Upper lobe of left lung (tissue), 6 donors: ENCODE data around the gene SMIM20. TPM values are rescaled to one million over a fixed set of nuclear protein-coding genes. Genes with fewer than 3 reads are reported as not detected.

Source experiments
- ATAC-seq, 2 donors: fragments of 200-7000 bp; cut with Tn5 transposase; one replicate each; pipeline ENCODE4 v1.9.1; 2022; ENCODE audit warnings: mild to moderate bottlenecking in 2 of 2, moderate library complexity in 2 of 2; ENCODE audit not compliant: low FRiP score in 2 of 2
- DNase-seq, 2 donors: peaks; one replicate each; pipeline ENCODE4 v3.0.0-alpha.2; 2019 to 2020
- H3K27ac ChIP-seq, 4 donors: fragments of 200-600 bp; sonication (generic); one replicate each; pipeline ENCODE4 v1.5.1; 2016 to 2019
- H3K27me3 ChIP-seq, 4 donors: fragments of 200-600 bp; sonication (generic); one replicate each; pipeline ENCODE4 v1.5.1; 2017 to 2019
- H3K36me3 ChIP-seq, 4 donors: fragments of 200-600 bp; sonication (generic); one replicate each; pipeline ENCODE4 v1.5.1; 2016 to 2019
- H3K4me1 ChIP-seq, 4 donors: fragments of 200-600 bp; sonication (generic); one replicate each; pipeline ENCODE4 v1.5.1; 2018 to 2019
- H3K4me3 ChIP-seq, 4 donors: fragments of 200-600 bp; sonication (generic); one replicate each; pipeline ENCODE4 v1.5.1; 2017 to 2019; ENCODE audit warnings: mild to moderate bottlenecking in 2 of 4, moderate library complexity in 1 of 4
- H3K9me3 ChIP-seq, 4 donors: fragments of 200-600 bp; sonication (generic); one replicate each; pipeline ENCODE4 v1.5.1; 2018 to 2019
- EP300 ChIP-seq, 4 donors: sonication (generic); formaldehyde crosslinking; IDR thresholded peaks; one replicate each; pipeline ENCODE4 v1.5.1; 2017; ENCODE audit warnings: antibody characterized with exemption in 4 of 4, control low read depth in 2 of 4
- POLR2A ChIP-seq, 4 donors: fragments of 450-650 bp; IDR thresholded peaks; one replicate each; pipeline ENCODE4 v1.5.1; 2016 to 2017; ENCODE audit warnings: antibody characterized with exemption in 4 of 4, mild to moderate bottlenecking in 2 of 4
- POLR2AphosphoS5 ChIP-seq, 2 donors: sonication (generic); formaldehyde crosslinking; IDR thresholded peaks; one replicate each; pipeline ENCODE4 v1.5.1; 2017; ENCODE audit warnings: antibody characterized with exemption in 2 of 2
- WGBS, 2 donors: methylation state at CpG; one replicate each; pipeline ENCODE4 v1.1.5; 2017 to 2018; 5-methylcytosine and 5-hydroxymethylcytosine counted together
- total RNA-seq, 6 donors: library from RNA; depleted of rRNA in 4 of 6; stranded (reverse); fragments of >200 nt in 4 of 6; gene quantifications; one replicate each; pipeline versions ENCODE4 v1.1.0 to v1.2.1, GENCODE V29; 2016 to 2021
- TF ChIP-seq, protein P1 (sequence below), 6 experiments: fragments of 450-650 bp in 4 of 6; fragments of 200-600 bp in 2 of 6; sonication (generic) in 2 of 6; IDR thresholded peaks; one replicate each; pipeline ENCODE4 v1.5.1; 2016 to 2019; ENCODE audit warnings: antibody characterized with exemption in 6 of 6
- donor health status: DM: no; HTN: no; CAD: no; lungs with moderate emphysema.
- donor health status: DM: no; HTN: yes; CAD: no; lungs with severe emphysema.

Gene SMIM20
- total RNA-seq, 6 donors from 2014 or later: 7.5 to 33.4 (median 20.8) TPM

DNA sequence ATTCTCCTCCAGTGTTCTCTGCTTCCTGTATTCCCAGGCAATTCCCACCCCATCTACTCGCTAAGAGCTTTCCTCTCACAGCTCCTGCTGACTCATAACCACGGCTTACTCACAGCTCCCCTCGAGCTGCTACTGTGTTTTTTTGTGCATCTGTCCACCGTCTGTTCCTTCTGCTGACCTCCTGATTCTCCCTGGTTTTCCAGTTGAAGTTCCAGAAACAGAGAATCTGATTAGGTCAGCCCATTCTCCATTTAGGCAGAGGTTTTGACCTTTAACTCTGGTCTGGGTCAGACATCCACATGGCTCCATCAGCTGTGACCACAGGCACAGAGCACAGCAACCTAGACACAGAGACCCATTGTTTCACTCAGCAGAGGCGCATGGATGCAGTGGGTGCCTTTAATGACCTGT, 5.5 kb upstream of the SMIM20 start:
- no peak for TF ChIP-seq EP300 (IDR thresholded peaks at IDR 0.05)
- no peak for TF ChIP-seq POLR2A (IDR thresholded peaks at IDR 0.05)
- TF ChIP-seq, protein P1, sequence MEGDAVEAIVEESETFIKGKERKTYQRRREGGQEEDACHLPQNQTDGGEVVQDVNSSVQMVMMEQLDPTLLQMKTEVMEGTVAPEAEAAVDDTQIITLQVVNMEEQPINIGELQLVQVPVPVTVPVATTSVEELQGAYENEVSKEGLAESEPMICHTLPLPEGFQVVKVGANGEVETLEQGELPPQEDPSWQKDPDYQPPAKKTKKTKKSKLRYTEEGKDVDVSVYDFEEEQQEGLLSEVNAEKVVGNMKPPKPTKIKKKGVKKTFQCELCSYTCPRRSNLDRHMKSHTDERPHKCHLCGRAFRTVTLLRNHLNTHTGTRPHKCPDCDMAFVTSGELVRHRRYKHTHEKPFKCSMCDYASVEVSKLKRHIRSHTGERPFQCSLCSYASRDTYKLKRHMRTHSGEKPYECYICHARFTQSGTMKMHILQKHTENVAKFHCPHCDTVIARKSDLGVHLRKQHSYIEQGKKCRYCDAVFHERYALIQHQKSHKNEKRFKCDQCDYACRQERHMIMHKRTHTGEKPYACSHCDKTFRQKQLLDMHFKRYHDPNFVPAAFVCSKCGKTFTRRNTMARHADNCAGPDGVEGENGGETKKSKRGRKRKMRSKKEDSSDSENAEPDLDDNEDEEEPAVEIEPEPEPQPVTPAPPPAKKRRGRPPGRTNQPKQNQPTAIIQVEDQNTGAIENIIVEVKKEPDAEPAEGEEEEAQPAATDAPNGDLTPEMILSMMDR (IDR thresholded peaks at IDR 0.05): no peak
- no peak for TF ChIP-seq POLR2AphosphoS5 (IDR thresholded peaks at IDR 0.05)
- peak in 1 of 2 donors; percentile 74 for ATAC-seq

DNA sequence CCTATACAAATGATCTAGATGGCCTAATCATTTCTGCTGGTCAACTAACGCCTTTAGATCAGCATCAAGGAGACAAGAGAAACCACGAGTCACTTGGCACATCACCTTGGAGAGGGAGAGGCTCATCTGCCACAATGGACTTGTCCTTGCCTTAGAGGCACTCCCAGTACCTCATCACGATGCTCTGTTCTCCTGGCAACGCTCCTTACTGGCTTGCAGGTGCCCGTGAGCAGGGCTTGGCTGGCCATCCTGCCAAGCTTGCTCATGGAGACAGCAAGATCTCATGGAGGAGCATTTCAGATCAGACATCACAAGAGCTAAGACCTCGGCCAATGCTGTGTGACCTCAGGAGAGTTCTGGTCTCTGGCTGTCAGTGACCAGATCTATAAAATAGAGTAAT, 2.7 kb upstream of the SMIM20 start:
- Histone ChIP-seq H3K36me3 (no peaks in the 10 kb centered on the region), H3K27ac (no peak overlapping the region), H3K4me1 (peaks cover 10 to 22% (median 17%) of the 10 kb centered on the region in 4 donors), H3K9me3 (no peaks in the 10 kb centered on the region), H3K27me3 (no peaks in the 10 kb centered on the region), H3K4me3 (no peak overlapping the region)
- WGBS, 2 donors: 83 to 99% methylated on average over 4 to 6 of the region's 6 CpGs
- TF ChIP-seq EP300 (IDR thresholded peaks at IDR 0.05) (no peak), POLR2AphosphoS5 (IDR thresholded peaks at IDR 0.05) (no peak), POLR2A (IDR thresholded peaks at IDR 0.05) (no peak)
- TF ChIP-seq, protein P1 (IDR thresholded peaks at IDR 0.05): no peak
- ATAC-seq: no peak
- no peak for DNase-seq

More for the DNA sequence above, 5.5 kb upstream of the SMIM20 start:
- Histone ChIP-seq H3K36me3 (no peaks in the 10 kb centered on the region), H3K4me3 (no peak overlapping the region), H3K27ac (no peak overlapping the region), H3K4me1 (peaks cover 5 to 9% (median 6%) of the 10 kb centered on the region in 4 donors), H3K9me3 (no peaks in the 10 kb centered on the region), H3K27me3 (no peaks in the 10 kb centered on the region)
- WGBS, 2 donors: 60 to 67% methylated on average over 5 of the region's 5 CpGs
- DNase-seq: no peak

DNA sequence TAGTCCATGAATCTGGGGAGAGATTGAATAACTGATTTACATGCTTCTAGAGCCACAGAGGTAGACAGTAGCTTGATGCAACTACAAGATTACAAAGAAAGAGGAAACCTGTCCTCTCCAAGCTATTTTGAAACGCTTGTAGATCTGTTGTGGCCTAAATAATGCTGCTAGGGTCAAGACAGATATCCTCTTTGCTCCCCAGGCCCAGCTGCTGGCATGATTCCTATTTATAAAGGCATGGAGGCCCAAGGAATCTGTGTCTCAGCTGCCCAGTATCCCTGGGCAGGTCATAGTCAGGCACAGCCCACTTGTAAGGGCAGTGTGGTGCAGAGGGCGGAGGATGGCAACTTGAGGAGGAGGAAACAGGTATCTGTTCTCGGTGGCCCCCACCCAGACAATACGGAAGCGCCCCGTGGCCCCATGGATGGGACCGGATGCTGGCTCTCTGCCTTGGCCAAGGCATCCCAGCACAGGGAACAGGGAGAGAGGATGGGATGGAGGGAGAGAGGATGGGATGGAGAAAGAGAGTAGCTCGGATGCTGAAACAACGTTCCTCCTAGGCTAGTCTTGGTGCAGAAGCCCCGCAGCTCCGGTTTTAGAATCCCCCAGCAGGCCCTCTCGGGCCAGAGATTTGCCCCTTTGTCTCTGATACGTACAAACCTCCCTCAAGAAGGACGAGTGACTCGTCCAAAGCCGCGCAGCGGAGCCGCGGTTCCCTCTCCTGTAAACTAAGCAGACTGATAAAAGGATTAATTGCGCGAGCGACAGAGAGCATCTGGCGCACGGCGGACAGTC, 767 bp upstream of the SMIM20 start:
- TF ChIP-seq POLR2A (IDR thresholded peaks at IDR 0.05) (no peak), EP300 (IDR thresholded peaks at IDR 0.05) (no peak), POLR2AphosphoS5 (IDR thresholded peaks at IDR 0.05) (no peak)
- TF ChIP-seq, protein P1 (IDR thresholded peaks at IDR 0.05): no peak
- peak overlapping the region; percentile 90 to 96 (median 92) for H3K27ac ChIP-seq
- 7 to 9% methylated on average over 26 of the region's 26 CpGs for WGBS, 2 donors
- no peaks in the 10 kb centered on the region for H3K9me3 ChIP-seq
- ATAC-seq (peak; percentile 7 to 22), DNase-seq (peak; percentile 30 to 85)
- peak overlapping the region; percentile 49 to 75 (median 70) for H3K4me3 ChIP-seq
- H3K36me3 ChIP-seq: no peaks in the 10 kb centered on the region
- peaks cover 10 to 22% (median 17%) of the 10 kb centered on the region in 4 donors for H3K4me1 ChIP-seq
- H3K27me3 ChIP-seq: no peaks in the 10 kb centered on the region

DNA sequence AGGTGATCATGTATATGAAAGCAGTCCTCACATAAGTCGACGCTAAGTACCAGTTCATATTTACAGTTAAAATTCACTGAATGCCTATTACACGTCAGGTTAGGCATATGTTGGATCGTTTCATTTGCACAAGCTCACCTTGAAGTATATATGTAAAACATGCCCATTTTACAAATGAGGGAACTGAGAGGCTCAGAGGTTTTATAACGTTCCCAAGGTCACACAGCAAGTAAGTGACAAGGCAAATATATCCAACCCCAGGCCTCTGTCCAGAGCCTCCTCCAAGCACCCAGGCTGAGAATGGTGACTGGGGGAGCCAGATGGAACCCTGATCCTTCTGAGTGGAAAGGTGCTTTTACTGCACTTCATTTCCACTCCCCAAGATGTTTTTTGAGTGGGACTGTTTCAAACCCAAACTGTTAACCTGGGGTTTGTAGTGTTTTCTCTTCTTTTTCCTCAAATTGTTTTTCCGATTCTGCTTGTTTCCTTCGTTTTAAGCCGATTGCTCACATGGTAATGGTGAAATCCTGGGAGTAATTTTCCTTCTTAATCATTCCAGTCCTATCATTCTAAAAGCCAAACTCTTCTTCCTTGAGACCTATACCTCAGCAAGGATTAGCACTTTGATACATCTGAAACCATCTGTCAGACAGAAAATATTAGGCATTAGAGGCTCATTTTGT, 791 bp downstream of the SMIM20 start:
- no peaks in the 10 kb centered on the region for H3K27me3 ChIP-seq
- ATAC-seq: no peak
- peak overlapping the region; percentile 90 to 96 (median 92) for H3K27ac ChIP-seq
- DNase-seq: no peak
- peak overlapping the region; percentile 59 to 75 (median 70) for H3K4me3 ChIP-seq
- peaks cover 10 to 22% (median 17%) of the 10 kb centered on the region in 4 donors for H3K4me1 ChIP-seq
- H3K36me3 ChIP-seq: no peaks in the 10 kb centered on the region
- WGBS, 2 donors: 63 to 66% methylated on average over 8 of the region's 8 CpGs
- H3K9me3 ChIP-seq: no peaks in the 10 kb centered on the region
- TF ChIP-seq POLR2A (IDR thresholded peaks at IDR 0.05) (no peak), EP300 (IDR thresholded peaks at IDR 0.05) (no peak), POLR2AphosphoS5 (IDR thresholded peaks at IDR 0.05) (no peak)
- TF ChIP-seq, protein P1 (IDR thresholded peaks at IDR 0.05): no peak
